HepG2 (cell line): ENCODE measurements around the gene C10orf67. TPM values are rescaled to one million over a fixed set of nuclear protein-coding genes. Genes with fewer than 3 reads are reported as not detected.

ENCODE experiments used
- ATAC-seq: fragments of 200-7000 bp; cut with Tn5 transposase; 3 replicates; pipeline ENCODE4 v1.9.1; 2020; ENCODE audit warnings: mild to moderate bottlenecking, moderate library complexity
- BruUV-seq: library from RNA; stranded (reverse); fragments of 400-500 nt; replicated peaks from 2 replicates; lab custom pipeline; 2021; lab: Mats Ljungman, UMichigan
- CTCF ChIA-PET: fragments of 300-600 bp; formaldehyde crosslinking; extraction: SDS; loops from one replicate; lab custom pipeline; 2021; ENCODE audit warnings: low total read pairs, inconsistent platforms, low intra/inter-chr PET ratio; lab: Yijun Ruan, JAX
- POLR2A ChIA-PET: fragments of 350-600 bp; sonication (Branson Sonifier 250); formaldehyde crosslinking; loops from one replicate; lab custom pipeline; 2020; ENCODE audit warnings: antibody characterized with exemption, inconsistent platforms; lab: Yijun Ruan, JAX
- DNase-seq: peaks from one replicate; pipeline ENCODE4 v3.0.0-alpha.2; 2015; ENCODE audit warnings: low spot score
- FAIRE-seq: peaks from 3 replicates; lab custom pipeline; 2011; peaks lifted over from hg19 to GRCh38; lab: Jason Lieb, UNC
- H2AFZ ChIP-seq: one replicate; pipeline ENCODE4 v1.6.1; 2011; ENCODE audit warnings: low read length, inconsistent platforms
- H3K27ac ChIP-seq: fragments of 300-600 bp; 3 replicates; pipeline ENCODE4 v1.8.0; 2011; ENCODE audit warnings: mixed run types, mild to moderate bottlenecking, mixed read lengths, low read length, inconsistent platforms; ENCODE audit not compliant: insufficient read depth; ENCODE audit errors: extremely low read length
- H3K27me3 ChIP-seq, 2 experiments: fragments of 200-600 bp in 1 of 2; 2 replicates in 1 of 2; 3 replicates in 1 of 2; pipeline versions ENCODE4 v1.6.0 to v1.8.0; 2011; ENCODE audit warnings: low read length in 2 of 2, mild to moderate bottlenecking in 2 of 2, moderate library complexity in 2 of 2, inconsistent platforms in 1 of 2; ENCODE audit not compliant: insufficient read depth in 2 of 2, control insufficient read depth in 1 of 2
- H3K36me3 ChIP-seq, 2 experiments: fragments of 200-600 bp in 1 of 2; replicated peaks in 1 of 2; 2 replicates in 1 of 2; 3 replicates in 1 of 2; pipeline versions ENCODE4 v1.5.1 to v1.8.0; 2011; ENCODE audit warnings: low read length in 2 of 2, inconsistent platforms in 1 of 2; ENCODE audit not compliant: insufficient read depth in 2 of 2, control insufficient read depth in 1 of 2
- H3K4me1 ChIP-seq: 2 replicates; pipeline ENCODE4 v1.5.1; 2012; ENCODE audit warnings: low read length, inconsistent platforms; ENCODE audit not compliant: insufficient read depth
- H3K4me2 ChIP-seq: 2 replicates; pipeline ENCODE4 v1.6.0; 2011; ENCODE audit warnings: low read depth, low read length, inconsistent platforms
- H3K4me3 ChIP-seq, 3 experiments: fragments of 200-600 bp in 1 of 3; sonication (generic), shearing (Covaris generic) in 1 of 3; replicated peaks in 1 of 3; 2 replicates each; pipeline ENCODE4 v1.5.1; 2011 to 2016; ENCODE audit warnings: low read length in 3 of 3, inconsistent platforms in 2 of 3, low read depth in 2 of 3, mild to moderate bottlenecking in 2 of 3, control low read depth in 1 of 3, mixed read lengths in 1 of 3; ENCODE audit not compliant: insufficient read depth in 1 of 3
- H3K79me2 ChIP-seq: one replicate; pipeline ENCODE4 v1.6.1; 2011; ENCODE audit warnings: low read length, inconsistent platforms; ENCODE audit not compliant: insufficient read depth
- H3K9ac ChIP-seq: 2 replicates; pipeline ENCODE4 v1.6.0; 2011; ENCODE audit warnings: mild to moderate bottlenecking, low read depth, low read length, inconsistent platforms; ENCODE audit not compliant: insufficient read depth
- H3K9me3 ChIP-seq: 2 replicates; pipeline ENCODE4 v1.5.1; 2012; ENCODE audit warnings: mild to moderate bottlenecking, low read length
- H4K20me1 ChIP-seq: 2 replicates; pipeline ENCODE4 v1.6.0; 2011; ENCODE audit warnings: inconsistent platforms, mild to moderate bottlenecking, low read length, moderate library complexity; ENCODE audit not compliant: insufficient read depth
- CREB3 ChIP-seq: sonication (generic); formaldehyde crosslinking; IDR thresholded peaks from 2 replicates; pipeline ENCODE4 v1.5.0; 2020; ENCODE audit warnings: missing genetic modification reagents
- DMTF1 ChIP-seq: sonication (generic); formaldehyde crosslinking; IDR thresholded peaks from 2 replicates; pipeline ENCODE4 v1.4.0; 2020; ENCODE audit warnings: mild to moderate bottlenecking, missing genetic modification reagents
- SMAD3 ChIP-seq: sonication (generic); formaldehyde crosslinking; IDR thresholded peaks from 2 replicates; pipeline ENCODE4 v1.4.0; 2020; ENCODE audit warnings: missing genetic modification reagents
- TBX2 ChIP-seq: sonication (generic); formaldehyde crosslinking; IDR thresholded peaks from 2 replicates; pipeline ENCODE4 v1.5.0; 2020; ENCODE audit warnings: missing genetic modification reagents, mild to moderate bottlenecking, borderline replicate concordance
- ZNF235 ChIP-seq: sonication (generic); formaldehyde crosslinking; IDR thresholded peaks from 2 replicates; pipeline ENCODE4 v1.8.1; 2023; ENCODE audit warnings: mild to moderate bottlenecking, missing genetic modification reagents, borderline replicate concordance
- ZNF264 ChIP-seq: sonication (generic); formaldehyde crosslinking; IDR thresholded peaks from 2 replicates; pipeline ENCODE4 v1.4.0; 2020; ENCODE audit warnings: missing genetic modification reagents
- ZNF431 ChIP-seq: sonication (generic); formaldehyde crosslinking; IDR thresholded peaks from 2 replicates; pipeline ENCODE4 v1.9.0; 2022; ENCODE audit warnings: missing genetic modification reagents, low read depth, mild to moderate bottlenecking, borderline replicate concordance
- WGBS: methylation state at CpG from one replicate; pipeline ENCODE4 v1.1.6; 2017; ENCODE audit warnings: low lambda C conversion rate; 5-methylcytosine and 5-hydroxymethylcytosine counted together
- in situ Hi-C: cut with HindIII; loops from 2 replicates; pipeline ENCODE4 v1.10.0; 2017; ENCODE audit warnings: low pct_unique_long_range_greater_than_20kb; ENCODE audit not compliant: extremely low pct_ligation_motif_present
- intact Hi-C: fragments of 100-400 bp; cut with micrococcal nuclease; formaldehyde crosslinking; loops from one replicate; pipeline ENCODE4 v1.10.0; 2022; ENCODE audit not compliant: unreplicated experiment
- polyA plus RNA-seq, 8 experiments: library from polyadenylated mRNA; depleted of rRNA in 3 of 8; stranded (reverse) in 7 of 8; unstranded in 1 of 8; fragments of >200 nt; fragmentation: Illumina TruSeq in 4 of 8; extraction: Trizol in 4 of 8; gene quantifications; 2 replicates each; pipeline versions ENCODE4 v1.2.1 to v1.2.3, GENCODE V29; 2011 to 2016; ENCODE audit warnings: low read depth in 4 of 8, missing spikeins in 1 of 8, mixed read lengths in 1 of 8; ENCODE audit not compliant: insufficient read depth in 1 of 8
- total RNA-seq, 5 experiments: library from RNA; depleted of rRNA; stranded (reverse); fragments of >200 nt; fragmentation: Illumina TruSeq; extraction: Trizol; gene quantifications; 2 replicates each; pipeline ENCODE4 v1.2.3, GENCODE V29; 2016; ENCODE audit warnings: low read depth in 1 of 5

C10orf67 gene
- total and polyA plus RNA-seq, 2 of the 13 experiments (the other 11 are each of a cell fraction or from before 2014, with no cell fraction given): not detected

- H4K20me1 ChIP-seq: no peaks in the 10 kb centered on the region; the same call in 1 of the 2 replicates
- DNase-seq (peak; percentile 63), ATAC-seq (peak; percentile 82), FAIRE-seq (peak; percentile 32)
- H3K9me3 ChIP-seq: no peaks in the 10 kb centered on the region
- WGBS: 49% methylated on average over 11 of the region's 12 CpGs
- CTCF ChIA-PET: interaction anchor here (0.8 to 6.5 kb wide), 4 partner anchors 132 to 545 kb away, joined by 3 to 157 read pairs (median 8); no protein-coding TSS in a partner anchor
- BruUV-seq: no TSS peak
- H2AFZ ChIP-seq: no peak overlapping the region
- no peak overlapping the region for H3K27ac ChIP-seq
- TF ChIP-seq CREB3 (CRISPR knock-in tag): no peak
- TF ChIP-seq ZNF264 (CRISPR knock-in tag): no peak
- no peak for TF ChIP-seq ZNF235
- no peak for TF ChIP-seq DMTF1 (CRISPR knock-in tag)
- TF ChIP-seq TBX2 (CRISPR knock-in tag): no peak
- TF ChIP-seq ZNF431 (CRISPR knock-in tag): no peak
- no peak for TF ChIP-seq SMAD3 (CRISPR knock-in tag)
- H3K36me3 ChIP-seq: no peaks in the 10 kb centered on the region
- POLR2A ChIA-PET: no interaction called here
- H3K79me2 ChIP-seq: no peaks in the 10 kb centered on the region
- no peak overlapping the region for H3K4me3 ChIP-seq
- peaks cover 10% of the 10 kb centered on the region for H3K4me1 ChIP-seq
- in situ Hi-C loops (loop anchor here (5.0 to 25.0 kb wide), 3 partner anchors 134 to 529 kb away; no protein-coding TSS in a partner anchor), intact Hi-C loops (loop anchor here (2.0 to 5.0 kb wide), 4 partner anchors 61 to 545 kb away; partner anchors contain the start of gene MSRB2)
- H3K27me3 ChIP-seq: peaks cover 2 to 8% of the 10 kb centered on the region in 2 experiments; a peak in 2 of 5 replicates
- H3K9ac ChIP-seq: no peak overlapping the region
- H3K4me2 ChIP-seq: peak overlapping the region; percentile 27; the same call in 1 of the 2 replicates
These were observed 186.8 kb downstream of the C10orf67 start for GRCh38 chr10:23157691-23158369.
